Smooth muscle cell of the umbilical artery (primary cell): ENCODE results near the gene IL13RA2. TPM values are rescaled to one million over a fixed set of nuclear protein-coding genes. Genes with fewer than 3 reads are reported as not detected.

Experiments used
- total RNA-seq: library from RNA; depleted of rRNA; stranded (reverse); fragments of >200 nt; gene quantifications from 2 replicates; pipeline ENCODE4 v1.2.3, GENCODE V29; 2014

IL13RA2 gene, protein sequence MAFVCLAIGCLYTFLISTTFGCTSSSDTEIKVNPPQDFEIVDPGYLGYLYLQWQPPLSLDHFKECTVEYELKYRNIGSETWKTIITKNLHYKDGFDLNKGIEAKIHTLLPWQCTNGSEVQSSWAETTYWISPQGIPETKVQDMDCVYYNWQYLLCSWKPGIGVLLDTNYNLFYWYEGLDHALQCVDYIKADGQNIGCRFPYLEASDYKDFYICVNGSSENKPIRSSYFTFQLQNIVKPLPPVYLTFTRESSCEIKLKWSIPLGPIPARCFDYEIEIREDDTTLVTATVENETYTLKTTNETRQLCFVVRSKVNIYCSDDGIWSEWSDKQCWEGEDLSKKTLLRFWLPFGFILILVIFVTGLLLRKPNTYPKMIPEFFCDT
- 35.6 and 63.2 TPM in 2 replicates for total RNA-seq

DNA sequence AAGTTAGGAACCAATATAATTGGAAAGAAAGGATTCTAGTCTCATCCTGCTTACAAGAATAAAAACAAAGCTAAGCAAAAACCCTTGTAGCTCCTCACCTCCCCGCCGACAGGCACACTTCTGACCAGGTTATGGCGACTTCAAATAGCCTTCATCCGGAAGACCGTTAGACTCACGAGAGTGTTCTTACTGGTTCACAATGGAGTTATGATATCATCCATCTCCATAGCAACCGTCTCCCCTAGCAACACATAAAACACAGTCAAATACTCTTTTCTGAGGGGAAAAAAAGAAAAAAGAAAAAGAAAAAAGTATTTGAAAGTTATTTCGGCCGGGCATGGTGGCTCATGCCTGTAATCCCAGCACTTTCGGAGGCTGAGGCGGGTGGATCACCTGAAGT, at the start of gene IL13RA2:
Gene IL13RA2 (minus strand): TSS at position 162 of the 400 bp plus-strand sequence. CDS start 347 bp downstream, outside the sequence.

Other genes starting within 250 kb of the IL13RA2 start
- gene RBMXL3, start 171.8 kb upstream of the IL13RA2 start, total RNA-seq: not detected in 2 replicates
- 13.4 and 19.7 TPM in 2 replicates for gene LRCH2, start 216.5 kb upstream of the IL13RA2 start, total RNA-seq